ENCODE measurements around the gene NDUFA6.
"Not testable (repeated sequence)": the region's sequence is repeated elsewhere in the genome, so short reads cannot be mapped to it uniquely, and the experiment has no call there.

GRCh38 chr22:42112793-42113192 is 22.2 kb upstream of the NDUFA6 start:
- TF ChIP-seq CTCF (IDR thresholded peaks at IDR 0.05); SIN3A (IDR thresholded peaks at IDR 0.05; ENCODE audit: borderline replicate concordance, insufficient read depth, low read depth, low read length); POLR2AphosphoS5 (IDR thresholded peaks at IDR 0.05; ENCODE audit: low read depth, low read length); REST (IDR thresholded peaks at IDR 0.05; ENCODE audit: insufficient read depth in 1 of 2, low read depth in 2 of 2, low read length in 1 of 2): not testable (repeated sequence)

Measured in Panc1 (cell line).